Hepatocyte (in vitro differentiated cells): ENCODE data around the gene SLC12A5. TPM values are rescaled to one million over a fixed set of nuclear protein-coding genes. Genes with fewer than 3 reads are reported as not detected.
"Not testable (repeated sequence)": the region's sequence is repeated elsewhere in the genome, so short reads cannot be mapped to it uniquely, and the experiment has no call there.

Experiments used
- DNase-seq: peaks from one replicate; pipeline ENCODE4 v3.0.0-alpha.2; 2016; ENCODE audit warnings: low spot score
- H2AFZ ChIP-seq: fragments of 200-600 bp; sonication (generic); 2 replicates; pipeline ENCODE4 v1.6.0; 2016; ENCODE audit warnings: antibody characterized with exemption, mild to moderate bottlenecking
- H3K27ac ChIP-seq: fragments of 200-600 bp; sonication (generic); 2 replicates; pipeline ENCODE4 v1.5.1; 2016; ENCODE audit warnings: mild to moderate bottlenecking
- H3K27me3 ChIP-seq: fragments of 200-600 bp; sonication (generic); 2 replicates; pipeline ENCODE4 v1.6.1; 2016
- H3K36me3 ChIP-seq: fragments of 200-600 bp; sonication (generic); replicated peaks from 2 replicates; pipeline ENCODE4 v1.5.1; 2016; ENCODE audit warnings: low read depth; ENCODE audit not compliant: insufficient read depth
- H3K4me1 ChIP-seq: fragments of 200-600 bp; sonication (generic); 2 replicates; pipeline ENCODE4 v1.5.1; 2016; ENCODE audit warnings: mild to moderate bottlenecking, moderate library complexity; ENCODE audit not compliant: insufficient read depth
- H3K4me2 ChIP-seq: fragments of 200-600 bp; sonication (generic); 2 replicates; pipeline ENCODE4 v1.6.0; 2016
- H3K4me3 ChIP-seq: fragments of 200-600 bp; sonication (generic); 2 replicates; pipeline ENCODE4 v1.5.1; 2016; ENCODE audit warnings: mild to moderate bottlenecking
- H3K79me2 ChIP-seq: fragments of 200-600 bp; sonication (generic); 2 replicates; pipeline ENCODE4 v1.6.0; 2017; ENCODE audit warnings: mild to moderate bottlenecking
- H3K9me2 ChIP-seq: fragments of 200-600 bp; sonication (generic); replicated peaks from 2 replicates; pipeline ENCODE4 v1.6.0; 2017; ENCODE audit warnings: mild to moderate bottlenecking; ENCODE audit not compliant: insufficient read depth
- H3K9me3 ChIP-seq: fragments of 200-600 bp; sonication (generic); 2 replicates; pipeline ENCODE4 v1.5.1; 2016; ENCODE audit warnings: low read depth, mild to moderate bottlenecking
- H4K20me1 ChIP-seq: fragments of 200-600 bp; sonication (generic); 2 replicates; pipeline ENCODE4 v1.6.0; 2016; ENCODE audit warnings: mild to moderate bottlenecking; ENCODE audit not compliant: insufficient read depth, poor library complexity, severe bottlenecking
- EZH2 ChIP-seq: fragments of 200-600 bp; sonication (generic); IDR thresholded peaks from 2 replicates; pipeline ENCODE4 v1.6.1; 2016; ENCODE audit warnings: antibody characterized with exemption, mild to moderate bottlenecking, borderline replicate concordance
- EZH2phosphoT487 ChIP-seq: fragments of 200-600 bp; sonication (generic); IDR thresholded peaks from one replicate; pipeline ENCODE4 v1.6.1; 2018; ENCODE audit warnings: antibody characterized with exemption, mild to moderate bottlenecking, low read depth, moderate library complexity; ENCODE audit not compliant: unreplicated experiment, severe bottlenecking
- WGBS: methylation state at CpG from one replicate; pipeline ENCODE4 v1.1.6; 2016; ENCODE audit warnings: low lambda C conversion rate; ENCODE audit errors: missing lambda C conversion rate; 5-methylcytosine and 5-hydroxymethylcytosine counted together
- polyA plus RNA-seq: library from polyadenylated mRNA; unstranded; fragments of >200 nt; fragmentation: Nextera tagmentation; extraction: Ambion mirVana; gene quantifications from 2 replicates; pipeline ENCODE4 v1.2.1, GENCODE V29; 2016
- total RNA-seq: library from RNA; depleted of rRNA; stranded (reverse); fragments of >200 nt; gene quantifications from 2 replicates; pipeline ENCODE4 v1.2.3, GENCODE V29; 2014
- TF ChIP-seq, protein P1 (sequence below): fragments of 200-600 bp; sonication (generic); IDR thresholded peaks from 2 replicates; pipeline ENCODE4 v1.5.1; 2016; ENCODE audit warnings: antibody characterized with exemption, mild to moderate bottlenecking; ENCODE audit not compliant: poor library complexity

Gene SLC12A5
- total and polyA plus RNA-seq, 2 experiments from 2014 or later: 0.57 to 3.1 TPM

DNA sequence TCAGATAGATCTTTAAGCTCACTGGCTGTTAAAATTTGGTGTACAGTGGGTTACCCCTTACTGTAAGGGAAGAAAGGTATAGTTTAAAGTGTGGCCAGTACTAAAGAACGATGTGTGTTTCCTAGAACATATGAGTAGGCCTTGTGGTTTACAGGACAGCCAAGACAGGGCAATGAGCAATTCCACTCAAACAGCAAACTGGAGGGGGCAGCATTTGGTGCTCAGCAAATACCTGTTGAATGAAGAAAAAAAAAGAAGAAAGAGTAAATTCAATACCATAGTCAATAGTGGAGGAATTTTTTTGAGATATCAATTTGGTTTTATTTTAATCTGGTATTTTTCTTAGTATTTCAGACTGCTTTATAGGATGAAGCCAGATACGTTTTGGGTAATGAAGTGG is 64.5 kb downstream of the SLC12A5 start:
- 74% methylated on average over 2 of the region's 2 CpGs for WGBS
- no peak for DNase-seq
- no peak overlapping the region for H3K4me3 ChIP-seq

DNA sequence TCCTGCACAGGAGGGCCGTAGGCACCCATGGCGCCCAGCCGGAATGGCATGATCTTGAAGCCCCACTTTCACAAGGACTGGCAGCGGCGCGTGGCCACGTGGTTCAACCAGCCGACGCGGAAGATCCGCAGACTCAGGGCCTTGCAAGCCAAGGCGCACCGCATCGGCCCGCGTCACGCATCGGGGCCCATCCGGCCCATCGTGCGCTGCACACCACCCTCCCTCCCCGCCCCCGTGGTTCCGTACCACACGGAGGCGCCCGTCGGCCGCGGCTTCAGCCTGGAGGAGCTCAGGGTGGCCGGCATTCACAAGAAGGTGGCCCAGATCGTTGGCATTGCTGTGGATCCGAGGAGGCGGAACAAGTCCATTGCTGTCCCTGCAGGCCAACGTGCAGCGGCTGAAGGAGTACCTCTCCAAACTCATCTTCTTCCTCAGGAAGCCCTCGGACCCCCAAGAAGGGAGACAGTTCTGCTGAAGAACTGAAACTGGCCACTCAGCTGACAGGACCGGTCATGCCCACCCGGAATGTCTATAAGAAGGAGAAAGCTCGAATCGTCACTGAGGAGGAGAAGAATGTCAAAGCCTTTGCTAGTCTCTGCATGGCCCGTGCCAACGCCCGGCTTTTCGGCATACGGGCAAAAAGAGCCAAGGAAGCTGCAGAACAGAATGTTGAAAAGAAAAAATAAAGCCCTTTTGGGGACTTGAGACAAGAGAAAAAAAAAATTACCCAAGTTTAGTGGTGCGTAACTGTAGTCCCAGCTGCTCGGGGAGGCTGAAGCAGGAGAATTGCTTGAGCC is 70.7 kb downstream of the SLC12A5 start:
- H3K9me2 ChIP-seq: no peaks in the 10 kb centered on the region
- WGBS: 46% methylated on average over 44 of the region's 48 CpGs
- TF ChIP-seq EZH2 (peak; percentile 46), EZH2phosphoT487 (no peak)
- H4K20me1 ChIP-seq: no peaks in the 10 kb centered on the region
- no peak overlapping the region for H3K4me3 ChIP-seq
- H3K79me2 ChIP-seq: no peaks in the 10 kb centered on the region
- DNase-seq: no peak
- no peaks in the 10 kb centered on the region for H3K36me3 ChIP-seq
- H3K4me1 ChIP-seq: no peaks in the 10 kb centered on the region
- no peak overlapping the region for H3K4me2 ChIP-seq
- no peak overlapping the region for H2AFZ ChIP-seq
- H3K27ac ChIP-seq: no peak overlapping the region
- peaks cover 59% of the 10 kb centered on the region for H3K27me3 ChIP-seq
- H3K9me3 ChIP-seq: no peaks in the 10 kb centered on the region

More for the DNA sequence above, 64.5 kb downstream of the SLC12A5 start:
- Histone ChIP-seq H3K27ac (no peak overlapping the region), H3K36me3 (no peaks in the 10 kb centered on the region), H4K20me1 (peaks cover 9% of the 10 kb centered on the region), H3K79me2 (peaks cover 9% of the 10 kb centered on the region), H3K27me3 (peaks cover 17% of the 10 kb centered on the region), H3K4me1 (no peaks in the 10 kb centered on the region), H3K9me2 (no peaks in the 10 kb centered on the region), H3K4me2 (no peak overlapping the region), H2AFZ (no peak overlapping the region), H3K9me3 (no peaks in the 10 kb centered on the region)
- TF ChIP-seq, protein P1, sequence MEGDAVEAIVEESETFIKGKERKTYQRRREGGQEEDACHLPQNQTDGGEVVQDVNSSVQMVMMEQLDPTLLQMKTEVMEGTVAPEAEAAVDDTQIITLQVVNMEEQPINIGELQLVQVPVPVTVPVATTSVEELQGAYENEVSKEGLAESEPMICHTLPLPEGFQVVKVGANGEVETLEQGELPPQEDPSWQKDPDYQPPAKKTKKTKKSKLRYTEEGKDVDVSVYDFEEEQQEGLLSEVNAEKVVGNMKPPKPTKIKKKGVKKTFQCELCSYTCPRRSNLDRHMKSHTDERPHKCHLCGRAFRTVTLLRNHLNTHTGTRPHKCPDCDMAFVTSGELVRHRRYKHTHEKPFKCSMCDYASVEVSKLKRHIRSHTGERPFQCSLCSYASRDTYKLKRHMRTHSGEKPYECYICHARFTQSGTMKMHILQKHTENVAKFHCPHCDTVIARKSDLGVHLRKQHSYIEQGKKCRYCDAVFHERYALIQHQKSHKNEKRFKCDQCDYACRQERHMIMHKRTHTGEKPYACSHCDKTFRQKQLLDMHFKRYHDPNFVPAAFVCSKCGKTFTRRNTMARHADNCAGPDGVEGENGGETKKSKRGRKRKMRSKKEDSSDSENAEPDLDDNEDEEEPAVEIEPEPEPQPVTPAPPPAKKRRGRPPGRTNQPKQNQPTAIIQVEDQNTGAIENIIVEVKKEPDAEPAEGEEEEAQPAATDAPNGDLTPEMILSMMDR: no peak
- TF ChIP-seq EZH2phosphoT487: no peak
- no peak for TF ChIP-seq EZH2

DNA sequence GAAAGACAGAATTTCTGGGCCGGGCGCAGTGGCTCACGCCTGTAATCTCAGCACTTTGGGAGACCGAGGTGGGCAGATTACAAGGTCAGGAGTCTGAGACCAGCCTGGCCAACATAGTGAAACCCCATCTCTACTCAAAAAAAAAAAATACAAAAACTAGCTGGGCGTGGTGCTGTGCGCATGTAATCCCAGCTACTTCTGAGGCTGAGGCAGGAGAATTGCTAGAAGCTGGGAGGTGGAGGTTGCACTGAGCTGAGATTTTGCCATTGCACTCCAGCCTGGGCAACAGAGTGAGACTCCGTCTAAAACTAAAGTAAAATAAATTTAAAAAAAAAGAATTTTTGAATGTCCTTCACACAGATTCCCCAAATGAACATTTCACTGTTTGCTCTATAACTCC is 71.4 kb downstream of the SLC12A5 start:
- not testable (repeated sequence) for H3K79me2 ChIP-seq, DNase-seq, H3K9me3 ChIP-seq, H3K4me3 ChIP-seq, H3K4me1 ChIP-seq, H3K27ac ChIP-seq, H3K36me3 ChIP-seq, H3K9me2 ChIP-seq, H3K4me2 ChIP-seq, H4K20me1 ChIP-seq, H2AFZ ChIP-seq
- peaks cover 64% of the 10 kb centered on the region for H3K27me3 ChIP-seq
- WGBS: 93% methylated on average over 7 of the region's 7 CpGs

DNA sequence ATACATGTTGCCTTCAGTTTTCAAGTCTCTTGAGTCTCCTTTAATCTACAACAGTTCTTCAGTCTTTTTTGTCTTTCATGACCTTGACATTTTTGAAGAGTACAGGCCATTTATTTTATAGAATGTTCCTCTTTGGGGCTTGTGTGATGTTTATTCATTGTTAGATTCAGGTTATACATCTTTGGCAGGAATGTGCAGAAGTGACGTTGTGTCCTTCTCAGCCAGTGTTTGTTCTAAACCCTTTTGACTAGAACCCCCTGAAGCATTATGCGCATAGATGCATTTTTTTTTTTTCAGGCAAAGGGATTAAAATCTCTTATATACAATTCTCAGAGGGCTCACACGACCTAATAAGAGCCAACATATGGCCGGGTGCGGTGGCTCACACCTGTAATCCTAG is 72.0 kb downstream of the SLC12A5 start:
- H3K9me3 ChIP-seq: no peaks in the 10 kb centered on the region
- H3K79me2 ChIP-seq: no peaks in the 10 kb centered on the region
- no peaks in the 10 kb centered on the region for H4K20me1 ChIP-seq
- no peak for DNase-seq
- H3K36me3 ChIP-seq: no peaks in the 10 kb centered on the region
- no peak overlapping the region for H3K27ac ChIP-seq
- no peaks in the 10 kb centered on the region for H3K4me1 ChIP-seq
- H3K4me3 ChIP-seq: no peak overlapping the region
- no peaks in the 10 kb centered on the region for H3K9me2 ChIP-seq
- H2AFZ ChIP-seq: no peak overlapping the region
- H3K27me3 ChIP-seq: peaks cover 64% of the 10 kb centered on the region
- no peak for TF ChIP-seq EZH2
- TF ChIP-seq EZH2phosphoT487: no peak
- TF ChIP-seq, protein P1: no peak
- WGBS: 79% methylated on average over 5 of the region's 5 CpGs
- no peak overlapping the region for H3K4me2 ChIP-seq
